ENCODE measurements around the gene VPREB3.

DNA sequence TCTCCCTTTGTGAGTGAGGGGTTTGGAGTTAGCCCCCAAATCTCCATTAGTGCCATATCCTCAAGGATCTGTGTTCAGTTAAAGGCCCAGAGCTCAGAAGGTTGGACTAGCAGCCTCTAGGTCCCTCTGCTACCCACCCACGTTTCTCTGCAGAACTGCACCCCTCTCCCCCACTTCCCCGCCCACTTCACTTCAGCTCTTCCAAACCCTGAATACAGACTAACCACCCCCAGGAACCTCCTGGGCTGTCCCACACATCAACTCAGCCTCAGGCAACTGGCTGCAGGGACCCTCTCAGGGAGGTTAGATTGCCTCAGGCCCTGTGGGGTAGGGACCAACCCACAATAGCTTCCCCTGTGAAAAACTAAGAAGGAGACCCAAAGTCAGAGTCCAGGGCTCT lies 840 bp downstream of the VPREB3 start:
- TF ChIP-seq, protein P1, sequence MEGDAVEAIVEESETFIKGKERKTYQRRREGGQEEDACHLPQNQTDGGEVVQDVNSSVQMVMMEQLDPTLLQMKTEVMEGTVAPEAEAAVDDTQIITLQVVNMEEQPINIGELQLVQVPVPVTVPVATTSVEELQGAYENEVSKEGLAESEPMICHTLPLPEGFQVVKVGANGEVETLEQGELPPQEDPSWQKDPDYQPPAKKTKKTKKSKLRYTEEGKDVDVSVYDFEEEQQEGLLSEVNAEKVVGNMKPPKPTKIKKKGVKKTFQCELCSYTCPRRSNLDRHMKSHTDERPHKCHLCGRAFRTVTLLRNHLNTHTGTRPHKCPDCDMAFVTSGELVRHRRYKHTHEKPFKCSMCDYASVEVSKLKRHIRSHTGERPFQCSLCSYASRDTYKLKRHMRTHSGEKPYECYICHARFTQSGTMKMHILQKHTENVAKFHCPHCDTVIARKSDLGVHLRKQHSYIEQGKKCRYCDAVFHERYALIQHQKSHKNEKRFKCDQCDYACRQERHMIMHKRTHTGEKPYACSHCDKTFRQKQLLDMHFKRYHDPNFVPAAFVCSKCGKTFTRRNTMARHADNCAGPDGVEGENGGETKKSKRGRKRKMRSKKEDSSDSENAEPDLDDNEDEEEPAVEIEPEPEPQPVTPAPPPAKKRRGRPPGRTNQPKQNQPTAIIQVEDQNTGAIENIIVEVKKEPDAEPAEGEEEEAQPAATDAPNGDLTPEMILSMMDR (IDR thresholded peaks at IDR 0.05): no peak
- TF ChIP-seq POLR2A (IDR thresholded peaks at IDR 0.05): no peak
